SU-DHL-6 (cell line): ENCODE measurements around the gene PSEN2.

Experiments
- EZH2phosphoT487 ChIP-seq: fragments of 200-600 bp; sonication (generic), shearing (Covaris generic); conservative IDR thresholded peaks from 2 replicates; pipeline ENCODE4 v1.6.1; 2018; ENCODE audit warnings: mild to moderate bottlenecking, antibody characterized with exemption, low read length, moderate library complexity, mixed read lengths
- TF ChIP-seq, protein P1 (sequence below): fragments of 200-600 bp; sonication (generic); IDR thresholded peaks from one replicate; pipeline ENCODE4 v1.5.1; 2017; ENCODE audit warnings: antibody characterized with exemption, mild to moderate bottlenecking, low read length, moderate library complexity; ENCODE audit not compliant: insufficient read depth, poor library complexity, severe bottlenecking

DNA sequence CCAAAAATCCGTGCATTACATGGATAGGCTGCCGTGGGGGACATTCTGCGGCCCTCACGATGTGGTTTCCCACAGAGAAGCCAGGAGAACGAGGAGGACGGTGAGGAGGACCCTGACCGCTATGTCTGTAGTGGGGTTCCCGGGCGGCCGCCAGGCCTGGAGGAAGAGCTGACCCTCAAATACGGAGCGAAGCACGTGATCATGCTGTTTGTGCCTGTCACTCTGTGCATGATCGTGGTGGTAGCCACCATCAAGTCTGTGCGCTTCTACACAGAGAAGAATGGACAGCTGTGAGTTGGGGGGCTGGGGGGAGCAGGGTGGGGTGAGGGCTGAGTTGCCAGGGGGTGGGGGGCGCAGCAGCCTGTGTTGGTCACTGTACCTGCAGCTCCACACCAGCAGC lies 13.2 kb downstream of the PSEN2 start:
- TF ChIP-seq, protein P1, sequence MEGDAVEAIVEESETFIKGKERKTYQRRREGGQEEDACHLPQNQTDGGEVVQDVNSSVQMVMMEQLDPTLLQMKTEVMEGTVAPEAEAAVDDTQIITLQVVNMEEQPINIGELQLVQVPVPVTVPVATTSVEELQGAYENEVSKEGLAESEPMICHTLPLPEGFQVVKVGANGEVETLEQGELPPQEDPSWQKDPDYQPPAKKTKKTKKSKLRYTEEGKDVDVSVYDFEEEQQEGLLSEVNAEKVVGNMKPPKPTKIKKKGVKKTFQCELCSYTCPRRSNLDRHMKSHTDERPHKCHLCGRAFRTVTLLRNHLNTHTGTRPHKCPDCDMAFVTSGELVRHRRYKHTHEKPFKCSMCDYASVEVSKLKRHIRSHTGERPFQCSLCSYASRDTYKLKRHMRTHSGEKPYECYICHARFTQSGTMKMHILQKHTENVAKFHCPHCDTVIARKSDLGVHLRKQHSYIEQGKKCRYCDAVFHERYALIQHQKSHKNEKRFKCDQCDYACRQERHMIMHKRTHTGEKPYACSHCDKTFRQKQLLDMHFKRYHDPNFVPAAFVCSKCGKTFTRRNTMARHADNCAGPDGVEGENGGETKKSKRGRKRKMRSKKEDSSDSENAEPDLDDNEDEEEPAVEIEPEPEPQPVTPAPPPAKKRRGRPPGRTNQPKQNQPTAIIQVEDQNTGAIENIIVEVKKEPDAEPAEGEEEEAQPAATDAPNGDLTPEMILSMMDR, result no peak
- no peak for TF ChIP-seq EZH2phosphoT487
